IMR-90 (cell line): ENCODE measurements around the gene NAGLU.

Experiments used
- BHLHE40 ChIP-seq: fragments of 150-350 bp; IDR thresholded peaks from 2 replicates; pipeline ENCODE4 v1.6.1; 2016; ENCODE audit warnings: mild to moderate bottlenecking, low read depth, low read length
- CEBPB ChIP-seq: IDR thresholded peaks from 2 replicates; pipeline ENCODE4 v1.6.1; 2012; ENCODE audit warnings: low read depth, low read length, improper control_type of control experiment
- MAZ ChIP-seq: IDR thresholded peaks from 2 replicates; pipeline ENCODE4 v1.6.1; 2012; ENCODE audit warnings: low read depth, mild to moderate bottlenecking, low read length, improper control_type of control experiment, moderate library complexity, borderline replicate concordance
- MXI1 ChIP-seq: IDR thresholded peaks from 2 replicates; pipeline ENCODE4 v1.6.1; 2012; ENCODE audit warnings: low read depth, mild to moderate bottlenecking, low read length, moderate library complexity, borderline replicate concordance
- POLR2A ChIP-seq: IDR thresholded peaks from 2 replicates; pipeline ENCODE4 v1.6.1; 2012; ENCODE audit warnings: mild to moderate bottlenecking, low read depth, low read length
- RAD21 ChIP-seq: IDR thresholded peaks from 2 replicates; pipeline ENCODE4 v1.6.1; 2012; ENCODE audit warnings: low read length, improper control_type of control experiment
- USF2 ChIP-seq: fragments of 150-350 bp; IDR thresholded peaks from 2 replicates; pipeline ENCODE4 v1.6.1; 2017; ENCODE audit warnings: mild to moderate bottlenecking, antibody characterized with exemption, low read length, low read depth
- TF ChIP-seq, protein P1 (sequence below): conservative IDR thresholded peaks from 2 replicates; pipeline ENCODE4 v1.5.1; 2012; ENCODE audit warnings: mild to moderate bottlenecking, low read depth, low read length, improper control_type of control experiment

- TF ChIP-seq BHLHE40, result no peak
- no peak for TF ChIP-seq MXI1
- TF ChIP-seq CEBPB, result no peak
- TF ChIP-seq, protein P1, sequence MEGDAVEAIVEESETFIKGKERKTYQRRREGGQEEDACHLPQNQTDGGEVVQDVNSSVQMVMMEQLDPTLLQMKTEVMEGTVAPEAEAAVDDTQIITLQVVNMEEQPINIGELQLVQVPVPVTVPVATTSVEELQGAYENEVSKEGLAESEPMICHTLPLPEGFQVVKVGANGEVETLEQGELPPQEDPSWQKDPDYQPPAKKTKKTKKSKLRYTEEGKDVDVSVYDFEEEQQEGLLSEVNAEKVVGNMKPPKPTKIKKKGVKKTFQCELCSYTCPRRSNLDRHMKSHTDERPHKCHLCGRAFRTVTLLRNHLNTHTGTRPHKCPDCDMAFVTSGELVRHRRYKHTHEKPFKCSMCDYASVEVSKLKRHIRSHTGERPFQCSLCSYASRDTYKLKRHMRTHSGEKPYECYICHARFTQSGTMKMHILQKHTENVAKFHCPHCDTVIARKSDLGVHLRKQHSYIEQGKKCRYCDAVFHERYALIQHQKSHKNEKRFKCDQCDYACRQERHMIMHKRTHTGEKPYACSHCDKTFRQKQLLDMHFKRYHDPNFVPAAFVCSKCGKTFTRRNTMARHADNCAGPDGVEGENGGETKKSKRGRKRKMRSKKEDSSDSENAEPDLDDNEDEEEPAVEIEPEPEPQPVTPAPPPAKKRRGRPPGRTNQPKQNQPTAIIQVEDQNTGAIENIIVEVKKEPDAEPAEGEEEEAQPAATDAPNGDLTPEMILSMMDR, result no peak
- no peak for TF ChIP-seq RAD21
- TF ChIP-seq USF2, result no peak
- TF ChIP-seq POLR2A, result no peak
- no peak for TF ChIP-seq MAZ
Observed at GRCh38 chr17:42565523-42566214, 29.6 kb downstream of the NAGLU start.
